ENCODE measurements around the gene CMPK2.
"Not testable (repeated sequence)": the region's sequence is repeated elsewhere in the genome, so short reads cannot be mapped to it uniquely, and the experiment has no call there.

Gene CMPK2

GRCh38 chr2:6865346-6866274 is at the start of gene CMPK2:
TSS of gene CMPK2 (minus strand) at chr2:6865907. CDS start at chr2:6865696, 211 bp downstream.
- peak; percentile 57 to 63 for DNase-seq

DNA sequence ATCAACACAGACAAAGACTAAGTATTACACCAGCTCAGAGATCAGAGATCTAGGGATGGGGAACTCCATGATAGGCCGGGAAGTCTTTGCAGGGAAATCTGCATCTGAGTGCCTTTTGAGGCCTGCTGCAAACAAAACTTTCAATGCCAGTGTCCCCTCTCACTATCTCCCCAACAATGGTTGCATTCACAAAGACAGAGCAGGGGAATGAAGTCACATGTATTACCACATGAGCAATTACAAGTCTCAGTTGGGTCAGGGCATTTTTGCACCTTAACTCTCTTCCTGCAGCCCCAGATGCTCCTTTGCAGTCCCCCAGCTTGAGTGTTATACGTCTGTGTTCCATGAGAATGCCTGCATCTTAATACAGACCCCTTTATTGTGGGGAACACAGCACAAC is 49.7 kb upstream of the CMPK2 start:
- no peak for DNase-seq

- DNase-seq: no peak
These were observed 49.1 kb upstream of the CMPK2 start for GRCh38 chr2:6914828-6915227.

DNA sequence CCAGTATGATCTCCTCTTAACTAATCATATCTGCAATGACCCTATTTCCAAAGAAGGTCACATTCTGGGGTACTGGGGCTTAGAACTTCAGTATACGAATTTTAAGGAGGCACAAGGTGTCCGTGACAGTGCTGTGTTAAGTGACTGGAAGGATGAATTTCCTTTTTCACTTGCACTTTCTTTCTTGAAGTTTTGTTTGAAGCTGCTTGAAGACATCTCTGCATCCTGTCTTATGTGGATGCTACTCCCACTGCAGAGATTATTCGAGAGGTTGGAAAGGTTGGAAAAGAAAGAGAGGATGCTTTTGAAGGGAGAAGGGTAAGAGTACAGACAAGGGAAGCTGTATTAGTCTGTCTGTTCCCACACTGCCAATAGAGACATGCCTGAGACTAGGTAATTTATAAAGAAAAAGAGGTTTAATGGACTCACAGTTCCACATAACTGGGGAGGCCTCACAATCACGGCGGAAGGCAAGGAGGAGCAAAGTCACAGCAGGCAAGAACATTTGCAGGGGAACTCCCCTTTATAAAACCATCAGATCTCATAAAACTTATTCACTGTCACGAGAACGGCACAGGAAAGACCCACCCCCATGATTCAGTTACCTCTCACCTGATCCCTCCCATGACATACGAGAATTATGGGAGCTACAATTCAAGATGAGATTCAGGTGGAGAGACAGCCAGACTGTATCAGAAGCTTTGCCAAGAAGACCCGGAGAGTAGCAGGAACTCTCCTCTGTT is 47.9 kb upstream of the CMPK2 start:
- DNase-seq: no peak

GRCh38 chr2:6911721-6912120 is 46.0 kb upstream of the CMPK2 start:
- no peak for DNase-seq

DNA sequence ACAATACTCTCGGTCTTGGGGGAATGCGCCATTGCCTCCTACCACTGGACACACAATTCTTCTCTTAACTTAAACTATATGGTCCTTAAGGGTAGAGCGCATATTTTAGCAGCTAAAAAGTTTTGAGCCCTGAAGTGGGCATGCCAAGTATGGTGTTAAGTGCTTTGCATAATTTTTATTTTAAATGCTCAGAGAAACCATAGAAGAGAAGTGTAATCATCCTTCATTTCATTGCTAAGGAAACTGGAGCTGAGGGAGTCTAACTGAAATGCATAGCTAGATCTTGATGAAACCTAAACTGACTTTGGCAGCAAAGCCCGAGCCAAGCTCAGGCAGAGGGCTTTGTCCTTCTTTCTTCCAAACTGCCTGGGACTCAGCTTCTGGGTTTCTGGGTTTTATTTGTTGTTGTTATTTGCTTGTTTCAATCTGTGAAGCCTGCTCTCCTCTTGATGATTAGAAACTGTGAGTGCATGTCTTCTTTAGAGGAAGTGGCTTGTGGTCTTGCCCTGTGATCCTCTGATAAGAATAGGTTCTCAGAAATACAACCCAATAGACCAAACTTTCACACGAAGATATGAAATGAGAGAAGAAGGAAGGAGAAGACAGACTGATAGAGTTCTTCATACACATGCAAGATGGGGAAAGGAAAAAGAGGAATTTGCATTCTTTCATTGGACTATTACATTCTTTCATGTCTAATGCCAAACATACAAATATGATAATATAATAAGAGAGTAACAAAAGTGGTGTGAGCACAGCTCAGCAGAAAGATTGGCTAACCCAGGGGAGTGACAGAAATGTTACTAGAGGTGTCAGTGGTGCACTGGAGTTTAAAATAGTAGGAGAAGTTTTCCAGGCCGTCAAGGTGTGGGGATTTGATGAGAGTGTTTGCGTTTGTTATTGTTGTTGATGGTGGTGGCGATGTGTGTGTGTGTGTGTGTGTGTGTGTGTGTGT is 44.0 kb upstream of the CMPK2 start:
- DNase-seq: peak; percentile 73 to 84

GRCh38 chr2:6908291-6908690 is 42.6 kb upstream of the CMPK2 start:
- DNase-seq: no peak

GRCh38 chr2:6906165-6906741 is 40.5 kb upstream of the CMPK2 start:
- no peak for DNase-seq

GRCh38 chr2:6905668-6906067 is 40.0 kb upstream of the CMPK2 start:
- DNase-seq: no peak

- not testable (repeated sequence) for DNase-seq
These were observed 36.9 kb upstream of the CMPK2 start for GRCh38 chr2:6902581-6902980.

GRCh38 chr2:6896930-6897759 is 31.4 kb upstream of the CMPK2 start:
- peak; percentile 40 to 52 for DNase-seq

DNA sequence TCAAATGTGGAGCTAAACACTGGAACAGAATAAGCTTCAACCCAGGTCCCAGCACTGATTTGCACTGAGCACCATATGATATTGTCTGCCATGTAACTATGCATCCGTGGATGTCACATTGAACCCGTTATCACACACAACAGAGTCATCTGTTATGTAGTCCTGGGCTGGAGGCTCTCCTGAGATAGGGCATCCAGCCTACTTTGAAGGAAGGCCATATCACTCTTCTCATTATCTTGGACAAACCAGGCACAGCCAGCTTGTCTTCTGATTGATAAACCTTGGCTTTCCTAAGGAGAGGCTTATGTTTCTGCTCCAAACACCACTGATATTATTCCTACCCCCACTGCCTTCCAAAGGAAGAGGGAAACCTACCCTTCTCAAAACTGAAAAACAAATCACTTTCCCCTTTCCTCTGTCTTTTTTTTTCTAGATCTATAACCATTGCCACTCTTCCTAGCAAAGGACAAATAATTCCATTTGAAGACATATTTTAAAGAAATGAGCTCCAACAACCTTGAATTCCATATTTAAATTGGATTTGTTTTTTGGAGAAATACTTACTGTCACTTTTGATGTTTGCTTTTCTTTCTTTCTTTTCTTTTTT is 28.3 kb upstream of the CMPK2 start:
- DNase-seq: no peak

GRCh38 chr2:6888724-6889123 is 23.0 kb upstream of the CMPK2 start:
- no peak for DNase-seq

DNA sequence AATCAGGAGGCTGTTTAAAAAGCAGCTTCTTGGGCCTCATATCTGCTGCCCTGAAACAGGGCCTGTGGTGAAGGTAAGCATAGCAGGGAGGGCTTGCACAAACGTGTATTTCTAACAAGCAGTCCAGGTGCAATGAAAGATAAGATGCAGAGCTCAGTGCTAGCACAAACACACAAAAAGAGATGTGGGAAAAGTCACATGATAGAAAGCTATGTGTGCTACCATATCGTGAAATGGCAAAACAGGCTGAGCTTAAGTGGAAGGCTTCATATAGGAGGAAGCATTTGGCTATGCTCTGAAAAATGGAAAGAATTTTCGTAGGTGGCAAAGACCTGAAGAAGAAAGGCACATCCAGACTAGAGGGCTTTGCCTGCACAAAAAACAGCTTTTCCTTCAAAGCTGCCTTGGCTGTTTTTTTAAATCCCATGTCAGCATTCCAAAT is 22.1 kb upstream of the CMPK2 start:
- DNase-seq: no peak

GRCh38 chr2:6885968-6886367 is 20.3 kb upstream of the CMPK2 start:
- DNase-seq: no peak

- no peak for DNase-seq
These were observed 19.8 kb upstream of the CMPK2 start for GRCh38 chr2:6885551-6885950.

- DNase-seq: no peak
These were observed 17.9 kb upstream of the CMPK2 start for GRCh38 chr2:6883448-6884122.

GRCh38 chr2:6881516-6881915 is 15.8 kb upstream of the CMPK2 start:
- no peak for DNase-seq

DNA sequence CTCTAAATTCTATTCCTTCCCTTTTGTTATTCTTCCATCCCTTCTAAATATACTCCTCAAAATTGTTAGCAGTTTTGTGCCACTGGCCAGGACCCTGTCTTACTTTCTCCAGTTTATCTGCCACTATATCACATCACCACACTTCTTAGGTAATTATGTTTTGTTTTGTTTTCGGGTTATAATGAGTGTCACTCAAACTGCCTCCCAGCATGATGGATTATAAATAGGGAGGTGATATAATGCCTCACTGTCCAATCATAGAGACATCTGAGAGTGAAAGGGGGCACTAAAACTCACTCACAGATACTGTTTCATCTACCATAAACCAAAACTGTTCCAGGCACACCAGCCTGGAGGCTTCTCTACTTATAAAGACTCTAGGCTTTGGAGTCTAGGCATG is 15.3 kb upstream of the CMPK2 start:
- DNase-seq: no peak

DNA sequence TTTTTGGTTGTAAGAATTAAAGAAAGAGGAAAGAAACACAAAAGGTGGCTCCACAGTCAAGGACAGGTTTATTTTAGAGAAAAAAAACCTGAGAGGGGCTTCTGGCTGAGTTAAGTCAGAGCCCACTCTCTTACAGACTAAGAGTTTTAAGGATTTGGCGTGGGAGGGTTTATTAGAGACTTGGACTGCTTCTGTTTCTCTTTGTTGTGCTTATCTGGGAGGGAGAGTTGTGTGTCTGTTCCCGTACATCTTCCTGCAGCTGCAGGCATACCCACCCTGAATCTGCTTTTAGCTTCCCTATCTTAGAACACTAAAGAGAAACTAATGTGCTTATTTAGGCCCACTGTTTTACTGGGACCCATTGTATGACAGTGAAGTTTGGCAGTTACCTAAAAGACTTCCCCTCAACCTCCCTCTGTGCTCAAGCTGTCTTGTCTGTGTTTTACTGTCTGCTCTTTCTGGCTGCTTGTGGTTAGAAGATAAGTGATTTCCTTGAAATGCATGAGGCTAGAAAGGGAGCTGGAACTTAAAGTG is 14.6 kb upstream of the CMPK2 start:
- peak; percentile 67 to 69 for DNase-seq

Data from Kasumi-1 (cell line).